Measurements from ENCODE around the gene ARHGEF12. TPM values are rescaled to one million over a fixed set of nuclear protein-coding genes. Genes with fewer than 3 reads are reported as not detected.

Gene ARHGEF12
- total and polyA plus RNA-seq, 10 of the 15 experiments (the other 5 are each of a cell fraction or from before 2014, with no cell fraction given): 2.7 to 40.8 (median 20.9) TPM

DNA sequence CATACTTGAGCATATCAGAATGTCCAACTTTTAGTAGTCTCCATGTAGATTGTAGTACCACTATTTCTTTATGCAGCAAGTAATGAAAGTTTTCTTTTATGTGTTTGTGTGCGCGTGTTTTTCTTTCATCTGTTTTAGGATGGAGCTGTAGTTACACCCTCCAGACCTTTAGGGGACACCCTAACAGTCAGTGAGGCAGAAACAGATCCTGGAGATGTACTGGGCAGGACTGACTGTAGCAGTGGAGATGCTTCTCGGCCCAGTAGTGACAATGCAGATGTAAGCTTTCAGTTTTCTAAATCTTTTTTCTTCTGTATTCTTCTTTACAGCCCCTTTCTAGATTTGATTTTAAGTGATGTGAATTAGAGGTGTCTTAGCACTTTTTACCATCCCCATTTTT lies 95.4 kb downstream of the ARHGEF12 start:
- H3K9me3 ChIP-seq (replicated peaks; ENCODE audit: control insufficient read depth, insufficient read depth, low read length): no peaks in the 10 kb centered on the region
- ATAC-seq (peak; percentile 92), FAIRE-seq (no peak), DNase-seq (ENCODE audit: low read depth, low spot score) (no peak)
- no peak overlapping the region for H3K4me3 ChIP-seq
- 67% methylated on average over 3 of the region's 3 CpGs for WGBS (ENCODE audit: insufficient coverage, insufficient replicate concordance, low lambda C conversion rate, missing lambda C conversion rate)
- ChIA-PET CTCF (interaction anchor here (0.6 to 1.9 kb wide), 4 partner anchors 10 to 296 kb away, joined by 3 to 11 read pairs (median 4); partner anchors contain the start of gene ARHGEF12), POLR2A (interaction anchor here (0.8 kb wide), 1 partner anchor 95 kb away, joined by 5 read pairs; no protein-coding TSS in a partner anchor), RAD21 (ENCODE audit: unreplicated experiment) (interaction anchor here (1.0 kb wide), 1 partner anchor 31 kb away, joined by 7 read pairs; no protein-coding TSS in a partner anchor), SMC1A (ENCODE audit: uncharacterized antibody, unreplicated experiment) (interaction anchor here (0.7 to 2.2 kb wide), 10 partner anchors 9 to 195 kb away, joined by 3 to 11 read pairs (median 4); partner anchors contain the start of gene ARHGEF12)
- peaks cover 0 to 2% of the 10 kb centered on the region in 2 experiments; a peak in 1 of 4 replicates for H3K36me3 ChIP-seq (ENCODE audit: control insufficient read depth in 2 of 2, insufficient read depth in 2 of 2, low read length in 1 of 2)
- no peaks in the 10 kb centered on the region for H3K79me2 ChIP-seq (ENCODE audit: control insufficient read depth, insufficient read depth, low read length)
- no peak overlapping the region for H3K4me2 ChIP-seq (ENCODE audit: control insufficient read depth, insufficient read depth)
- H3K9ac ChIP-seq (ENCODE audit: control insufficient read depth, insufficient read depth, low read length): no peak overlapping the region
- no peaks in the 10 kb centered on the region for H4K20me1 ChIP-seq (ENCODE audit: control insufficient read depth, insufficient read depth)
- TF ChIP-seq, protein P1, sequence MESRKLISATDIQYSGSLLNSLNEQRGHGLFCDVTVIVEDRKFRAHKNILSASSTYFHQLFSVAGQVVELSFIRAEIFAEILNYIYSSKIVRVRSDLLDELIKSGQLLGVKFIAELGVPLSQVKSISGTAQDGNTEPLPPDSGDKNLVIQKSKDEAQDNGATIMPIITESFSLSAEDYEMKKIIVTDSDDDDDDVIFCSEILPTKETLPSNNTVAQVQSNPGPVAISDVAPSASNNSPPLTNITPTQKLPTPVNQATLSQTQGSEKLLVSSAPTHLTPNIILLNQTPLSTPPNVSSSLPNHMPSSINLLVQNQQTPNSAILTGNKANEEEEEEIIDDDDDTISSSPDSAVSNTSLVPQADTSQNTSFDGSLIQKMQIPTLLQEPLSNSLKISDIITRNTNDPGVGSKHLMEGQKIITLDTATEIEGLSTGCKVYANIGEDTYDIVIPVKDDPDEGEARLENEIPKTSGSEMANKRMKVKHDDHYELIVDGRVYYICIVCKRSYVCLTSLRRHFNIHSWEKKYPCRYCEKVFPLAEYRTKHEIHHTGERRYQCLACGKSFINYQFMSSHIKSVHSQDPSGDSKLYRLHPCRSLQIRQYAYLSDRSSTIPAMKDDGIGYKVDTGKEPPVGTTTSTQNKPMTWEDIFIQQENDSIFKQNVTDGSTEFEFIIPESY (IDR thresholded peaks at IDR 0.05): 0 out of 2 replicates have a peak, but pooled peaks have one; percentile 57
- TF ChIP-seq, protein P2, sequence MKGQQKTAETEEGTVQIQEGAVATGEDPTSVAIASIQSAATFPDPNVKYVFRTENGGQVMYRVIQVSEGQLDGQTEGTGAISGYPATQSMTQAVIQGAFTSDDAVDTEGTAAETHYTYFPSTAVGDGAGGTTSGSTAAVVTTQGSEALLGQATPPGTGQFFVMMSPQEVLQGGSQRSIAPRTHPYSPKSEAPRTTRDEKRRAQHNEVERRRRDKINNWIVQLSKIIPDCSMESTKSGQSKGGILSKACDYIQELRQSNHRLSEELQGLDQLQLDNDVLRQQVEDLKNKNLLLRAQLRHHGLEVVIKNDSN (IDR thresholded peaks at IDR 0.05; ENCODE audit: borderline replicate concordance, extremely low read length, insufficient read depth, low read depth, low read length): no peak
- TF ChIP-seq RB1 (IDR thresholded peaks at IDR 0.05; ENCODE audit: borderline replicate concordance): no peak
- TF ChIP-seq CTCF (IDR thresholded peaks at IDR 0.05 in 2 of 3, conservative IDR thresholded peaks at IDR 0.05 in 1 of 3; ENCODE audit: control insufficient read depth in 2 of 3, extremely low read depth in 1 of 3, insufficient read depth in 1 of 3, low read depth in 3 of 3, low read length in 3 of 3): peak; percentile 16 to 18 (median 16); a peak in 2 of 6 replicates
- TF ChIP-seq ZNF622 (IDR thresholded peaks at IDR 0.05): no peak
- TF ChIP-seq, protein P3, sequence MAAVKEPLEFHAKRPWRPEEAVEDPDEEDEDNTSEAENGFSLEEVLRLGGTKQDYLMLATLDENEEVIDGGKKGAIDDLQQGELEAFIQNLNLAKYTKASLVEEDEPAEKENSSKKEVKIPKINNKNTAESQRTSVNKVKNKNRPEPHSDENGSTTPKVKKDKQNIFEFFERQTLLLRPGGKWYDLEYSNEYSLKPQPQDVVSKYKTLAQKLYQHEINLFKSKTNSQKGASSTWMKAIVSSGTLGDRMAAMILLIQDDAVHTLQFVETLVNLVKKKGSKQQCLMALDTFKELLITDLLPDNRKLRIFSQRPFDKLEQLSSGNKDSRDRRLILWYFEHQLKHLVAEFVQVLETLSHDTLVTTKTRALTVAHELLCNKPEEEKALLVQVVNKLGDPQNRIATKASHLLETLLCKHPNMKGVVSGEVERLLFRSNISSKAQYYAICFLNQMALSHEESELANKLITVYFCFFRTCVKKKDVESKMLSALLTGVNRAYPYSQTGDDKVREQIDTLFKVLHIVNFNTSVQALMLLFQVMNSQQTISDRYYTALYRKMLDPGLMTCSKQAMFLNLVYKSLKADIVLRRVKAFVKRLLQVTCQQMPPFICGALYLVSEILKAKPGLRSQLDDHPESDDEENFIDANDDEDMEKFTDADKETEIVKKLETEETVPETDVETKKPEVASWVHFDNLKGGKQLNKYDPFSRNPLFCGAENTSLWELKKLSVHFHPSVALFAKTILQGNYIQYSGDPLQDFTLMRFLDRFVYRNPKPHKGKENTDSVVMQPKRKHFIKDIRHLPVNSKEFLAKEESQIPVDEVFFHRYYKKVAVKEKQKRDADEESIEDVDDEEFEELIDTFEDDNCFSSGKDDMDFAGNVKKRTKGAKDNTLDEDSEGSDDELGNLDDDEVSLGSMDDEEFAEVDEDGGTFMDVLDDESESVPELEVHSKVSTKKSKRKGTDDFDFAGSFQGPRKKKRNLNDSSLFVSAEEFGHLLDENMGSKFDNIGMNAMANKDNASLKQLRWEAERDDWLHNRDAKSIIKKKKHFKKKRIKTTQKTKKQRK (IDR thresholded peaks at IDR 0.05; ENCODE audit: low read depth, low read length): no peak
- TF ChIP-seq, protein P4, sequence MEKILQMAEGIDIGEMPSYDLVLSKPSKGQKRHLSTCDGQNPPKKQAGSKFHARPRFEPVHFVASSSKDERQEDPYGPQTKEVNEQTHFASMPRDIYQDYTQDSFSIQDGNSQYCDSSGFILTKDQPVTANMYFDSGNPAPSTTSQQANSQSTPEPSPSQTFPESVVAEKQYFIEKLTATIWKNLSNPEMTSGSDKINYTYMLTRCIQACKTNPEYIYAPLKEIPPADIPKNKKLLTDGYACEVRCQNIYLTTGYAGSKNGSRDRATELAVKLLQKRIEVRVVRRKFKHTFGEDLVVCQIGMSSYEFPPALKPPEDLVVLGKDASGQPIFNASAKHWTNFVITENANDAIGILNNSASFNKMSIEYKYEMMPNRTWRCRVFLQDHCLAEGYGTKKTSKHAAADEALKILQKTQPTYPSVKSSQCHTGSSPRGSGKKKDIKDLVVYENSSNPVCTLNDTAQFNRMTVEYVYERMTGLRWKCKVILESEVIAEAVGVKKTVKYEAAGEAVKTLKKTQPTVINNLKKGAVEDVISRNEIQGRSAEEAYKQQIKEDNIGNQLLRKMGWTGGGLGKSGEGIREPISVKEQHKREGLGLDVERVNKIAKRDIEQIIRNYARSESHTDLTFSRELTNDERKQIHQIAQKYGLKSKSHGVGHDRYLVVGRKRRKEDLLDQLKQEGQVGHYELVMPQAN (conservative IDR thresholded peaks at IDR 0.05): no peak
- TF ChIP-seq MYC (IDR thresholded peaks at IDR 0.05; ENCODE audit: insufficient read depth, insufficient read length, insufficient replicate concordance, low read length, severe bottlenecking): no peak
- 0 out of 2 replicates have a peak, but pooled peaks have one; percentile 23 for TF ChIP-seq PAX5 (IDR thresholded peaks at IDR 0.05; ENCODE audit: borderline replicate concordance, low read depth, low read length)
- intact Hi-C loops (cut with micrococcal nuclease; ENCODE audit: unreplicated experiment): loop anchor here (5.0 kb wide), 1 partner anchor 94 kb away; the partner anchor contains the start of gene ARHGEF12
- no peak overlapping the region for H2AFZ ChIP-seq (ENCODE audit: control insufficient read depth, low read depth, low read length)
- no TSS peak for BruUV-seq (replicated peaks)
- no peaks in the 10 kb centered on the region for H3K27me3 ChIP-seq (replicated peaks in 1 of 2; ENCODE audit: control insufficient read depth in 2 of 2, insufficient read depth in 2 of 2, low read length in 1 of 2)
- H3K27ac ChIP-seq (ENCODE audit: control insufficient read depth, insufficient read depth): no peak overlapping the region
- in situ Hi-C loops (cut with MboI): no loop called here
- no peaks in the 10 kb centered on the region for H3K4me1 ChIP-seq (ENCODE audit: control insufficient read depth, insufficient read depth, low read length)
